Muscle of leg (tissue), 11 donors: ENCODE data around the gene RPGR. TPM values are rescaled to one million over a fixed set of nuclear protein-coding genes. Genes with fewer than 3 reads are reported as not detected.

Source experiments
- DNase-seq: peaks from one replicate; pipeline ENCODE4 v3.0.0; 2013
- H3K27ac ChIP-seq: one replicate; pipeline ENCODE4 v1.5.1; 2013; ENCODE audit warnings: mild to moderate bottlenecking, low read length, control low read depth
- H3K27me3 ChIP-seq: one replicate; pipeline ENCODE4 v1.6.1; 2013; ENCODE audit warnings: low read length; ENCODE audit not compliant: control insufficient read depth, insufficient read depth
- H3K36me3 ChIP-seq: one replicate; pipeline ENCODE4 v1.6.1; 2013; ENCODE audit warnings: low read length; ENCODE audit not compliant: control insufficient read depth, insufficient read depth
- H3K4me1 ChIP-seq: one replicate; pipeline ENCODE4 v1.6.1; 2013; ENCODE audit warnings: low read length; ENCODE audit not compliant: control insufficient read depth, insufficient read depth
- H3K4me3 ChIP-seq: one replicate; pipeline ENCODE4 v1.5.1; 2013; ENCODE audit warnings: low read length, control low read depth
- H3K9me3 ChIP-seq: replicated peaks from 2 replicates; pipeline ENCODE4 v1.6.1; 2013; ENCODE audit warnings: low read depth, low read length; ENCODE audit not compliant: control insufficient read depth
- WGBS: methylation state at CpG from one replicate; pipeline ENCODE4 v1.1.5; 2013; ENCODE audit warnings: missing lambda C conversion rate; ENCODE audit not compliant: insufficient coverage; 5-methylcytosine and 5-hydroxymethylcytosine counted together
- polyA plus RNA-seq, 8 donors: library from polyadenylated mRNA; unstranded; fragments of 120-200 nt; gene quantifications; one replicate each; pipeline versions ENCODE4 v1.2.1 to v1.2.3, GENCODE V29; 2013; ENCODE audit warnings: inconsistent platforms in 1 of 8, low replicate concordance in 1 of 8; ENCODE audit not compliant: insufficient read length in 8 of 8, insufficient read depth in 1 of 8
- total RNA-seq: library from RNA; stranded (reverse); fragments of 120-200 nt; gene quantifications from one replicate; pipeline ENCODE4 v1.2.4, GENCODE V29; 2013

RPGR gene
- total and polyA plus RNA-seq, 9 donors, result 4.2 to 8.9 (median 5.4) TPM

DNA sequence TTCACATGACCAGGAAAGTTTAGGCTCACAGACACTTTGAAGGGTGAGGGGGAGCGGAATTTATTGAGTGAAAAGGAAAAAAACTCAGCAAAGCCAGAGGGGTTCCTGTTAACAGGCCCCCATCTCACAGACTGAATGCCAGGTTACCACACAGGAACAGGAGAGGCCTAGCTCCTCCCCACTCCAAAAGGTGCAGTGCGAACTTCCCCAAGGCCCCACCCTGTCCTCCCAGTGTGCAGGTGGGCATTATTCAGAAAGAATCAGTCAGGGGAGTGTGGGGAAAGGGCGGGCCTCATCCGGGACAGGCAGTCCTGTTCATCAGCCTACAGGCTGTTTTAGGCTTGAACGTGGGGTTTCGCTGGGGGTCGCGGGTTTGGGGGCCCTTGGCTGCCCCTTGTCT is 29.1 kb upstream of the RPGR start:
- no peaks in the 10 kb centered on the region for H3K36me3 ChIP-seq
- no peaks in the 10 kb centered on the region for H3K4me1 ChIP-seq
- no peaks in the 10 kb centered on the region for H3K9me3 ChIP-seq
- no peak overlapping the region for H3K27ac ChIP-seq
- H3K27me3 ChIP-seq, result peaks cover 4% of the 10 kb centered on the region
- WGBS, result no CpG with 5 or more reads among the region's 8 CpGs
- no peak for DNase-seq
- H3K4me3 ChIP-seq, result no peak overlapping the region

DNA sequence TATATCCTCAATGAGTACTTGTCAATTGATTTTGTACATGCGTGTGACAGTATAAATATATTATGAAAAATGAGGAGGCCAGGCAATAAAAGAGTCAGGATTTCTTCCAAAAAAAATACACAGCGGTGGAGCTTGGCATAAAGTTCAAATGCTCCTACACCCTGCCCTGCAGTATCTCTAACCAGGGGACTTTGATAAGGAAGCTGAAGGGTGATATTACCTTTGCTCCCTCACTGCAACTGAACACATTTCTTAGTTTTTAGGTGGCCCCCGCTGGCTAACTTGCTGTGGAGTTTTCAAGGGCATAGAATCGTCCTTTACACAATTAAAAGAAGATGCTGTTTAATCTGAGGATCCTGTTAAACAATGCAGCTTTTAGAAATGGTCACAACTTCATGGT is 25.1 kb upstream of the RPGR start, which contains the start of gene OTC:
Gene OTC (plus strand): TSS at position 243 of the 400 bp plus-strand sequence. CDS start 93 bp downstream, at position 336.
- WGBS, result 41% methylated on average over 2 of the region's 4 CpGs
- H3K36me3 ChIP-seq, result no peaks in the 10 kb centered on the region
- no peaks in the 10 kb centered on the region for H3K9me3 ChIP-seq
- no peak within 1 kb of the TSS for H3K4me3 ChIP-seq
- no peaks in the 10 kb centered on the region for H3K4me1 ChIP-seq
- H3K27me3 ChIP-seq, result peaks cover 8% of the 10 kb centered on the region
- DNase-seq, result no peak
- H3K27ac ChIP-seq, result no peak within 1 kb of the TSS

DNA sequence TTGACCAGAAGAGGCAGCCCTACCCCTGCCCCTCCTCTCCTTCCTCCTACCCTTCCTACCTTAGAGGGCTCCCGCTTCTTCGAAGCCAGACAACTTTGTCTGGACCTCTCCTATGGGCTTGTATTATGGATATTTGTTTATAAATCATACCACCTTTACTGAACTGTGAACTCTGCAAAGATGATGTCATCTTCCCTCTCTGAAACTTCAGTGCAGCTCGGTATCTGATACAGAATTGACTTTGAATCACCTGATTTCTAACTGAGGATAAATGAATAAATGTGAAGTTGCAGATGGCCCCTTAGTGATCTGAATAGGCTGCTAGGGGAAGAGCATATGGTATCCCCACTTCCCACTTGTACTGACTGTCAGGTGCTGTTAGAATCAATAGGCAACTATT is 24.0 kb upstream of the RPGR start:
- H3K36me3 ChIP-seq, result no peaks in the 10 kb centered on the region
- peaks cover 5% of the 10 kb centered on the region for H3K27me3 ChIP-seq
- no peak for DNase-seq
- H3K4me3 ChIP-seq, result no peak overlapping the region
- H3K4me1 ChIP-seq, result no peaks in the 10 kb centered on the region
- H3K9me3 ChIP-seq, result no peaks in the 10 kb centered on the region
- H3K27ac ChIP-seq, result no peak overlapping the region
- WGBS, result no CpG with 5 or more reads among the region's 3 CpGs

DNA sequence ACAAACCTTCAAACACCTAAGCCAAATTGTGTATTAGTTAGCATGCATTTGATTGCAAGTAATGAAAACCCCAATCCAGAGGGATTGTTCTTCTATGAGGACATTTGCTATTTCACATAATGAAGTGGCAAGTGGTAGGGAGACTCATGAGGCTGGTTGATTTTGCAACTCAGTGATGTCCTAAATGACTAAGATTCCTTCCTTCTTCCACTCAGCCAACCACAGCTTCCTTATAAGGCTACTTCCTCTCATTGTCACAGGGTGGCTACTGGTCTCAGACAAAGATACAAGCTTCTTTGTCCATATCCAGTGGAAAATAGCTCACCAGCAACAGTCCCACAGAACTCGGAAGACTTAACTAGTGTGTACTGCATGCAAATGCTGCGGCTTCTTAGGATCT is 19.8 kb upstream of the RPGR start:
- Histone ChIP-seq H3K27me3 (peaks cover 7% of the 10 kb centered on the region), H3K36me3 (no peaks in the 10 kb centered on the region), H3K4me3 (no peak overlapping the region), H3K4me1 (no peaks in the 10 kb centered on the region), H3K27ac (no peak overlapping the region), H3K9me3 (no peaks in the 10 kb centered on the region)
- peak; percentile 61 for DNase-seq
- no CpG with 5 or more reads among the region's 2 CpGs for WGBS

DNA sequence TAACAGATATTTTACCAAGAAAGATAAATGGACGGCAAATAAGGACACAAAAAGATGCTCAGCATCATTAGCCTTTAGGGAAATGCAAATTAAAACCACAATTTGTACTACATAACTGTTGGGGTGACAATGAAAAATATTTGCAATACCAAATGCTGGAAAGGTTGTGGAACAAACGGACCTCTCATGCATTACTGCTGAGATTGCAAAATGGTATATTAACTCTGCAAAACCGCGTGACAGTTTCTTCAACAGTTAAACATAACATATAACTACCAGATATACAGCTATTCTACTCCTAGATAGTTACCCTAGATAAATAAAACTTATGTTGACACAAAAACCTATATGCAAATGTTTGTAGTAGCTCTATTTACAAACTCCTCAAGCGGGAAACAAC is 18.8 kb upstream of the RPGR start:
- peaks cover 7% of the 10 kb centered on the region for H3K27me3 ChIP-seq
- no peak overlapping the region for H3K27ac ChIP-seq
- no peaks in the 10 kb centered on the region for H3K36me3 ChIP-seq
- no CpG with 5 or more reads among the region's 5 CpGs for WGBS
- H3K4me3 ChIP-seq, result no peak overlapping the region
- no peaks in the 10 kb centered on the region for H3K9me3 ChIP-seq
- no peak for DNase-seq
- no peaks in the 10 kb centered on the region for H3K4me1 ChIP-seq

DNA sequence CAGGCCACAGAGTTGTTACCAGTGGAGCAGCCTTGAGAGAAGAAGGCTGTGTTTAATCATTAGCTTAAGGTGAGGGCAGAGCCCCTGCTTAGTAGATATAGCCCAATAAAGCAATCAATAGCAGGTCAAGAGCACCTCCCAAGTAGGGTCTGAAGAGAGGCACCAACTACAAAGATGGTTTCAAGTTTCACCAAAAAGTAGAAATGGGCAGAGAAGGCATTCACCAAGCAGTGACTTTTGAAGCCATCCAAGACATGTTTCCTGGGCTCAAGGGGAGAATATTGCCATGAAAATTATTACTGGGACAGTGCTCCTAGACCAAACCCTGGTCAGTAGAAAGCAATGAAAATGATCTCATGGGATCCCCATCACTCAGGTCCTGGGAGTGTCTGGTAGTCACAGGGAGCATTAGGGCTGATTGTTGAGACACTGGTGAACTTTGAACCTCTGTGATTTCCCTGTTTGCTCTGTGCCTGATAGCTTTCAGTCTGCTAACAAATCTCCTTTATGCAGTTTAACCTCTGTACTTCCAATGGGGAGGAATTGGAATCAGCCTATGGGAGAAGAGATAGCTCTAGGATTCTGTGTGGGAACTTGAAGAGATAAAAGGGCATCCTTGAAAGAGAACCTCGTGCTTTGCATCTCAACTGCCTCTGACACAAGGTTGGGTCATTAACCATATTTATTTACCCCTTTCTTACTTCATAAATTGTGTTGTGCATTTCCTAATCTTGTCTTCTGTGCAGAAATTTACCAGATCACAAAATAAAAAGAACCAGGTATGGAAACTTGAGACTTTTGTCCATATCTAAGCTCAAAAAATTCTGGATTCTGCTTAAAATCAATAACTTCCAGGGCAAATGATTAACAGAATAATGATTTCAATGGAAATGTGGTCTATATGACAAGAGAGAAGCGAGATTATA is 15.8 kb upstream of the RPGR start:
- peaks cover 7% of the 10 kb centered on the region for H3K27me3 ChIP-seq
- no CpG with 5 or more reads among the region's 2 CpGs for WGBS
- DNase-seq, result no peak

DNA sequence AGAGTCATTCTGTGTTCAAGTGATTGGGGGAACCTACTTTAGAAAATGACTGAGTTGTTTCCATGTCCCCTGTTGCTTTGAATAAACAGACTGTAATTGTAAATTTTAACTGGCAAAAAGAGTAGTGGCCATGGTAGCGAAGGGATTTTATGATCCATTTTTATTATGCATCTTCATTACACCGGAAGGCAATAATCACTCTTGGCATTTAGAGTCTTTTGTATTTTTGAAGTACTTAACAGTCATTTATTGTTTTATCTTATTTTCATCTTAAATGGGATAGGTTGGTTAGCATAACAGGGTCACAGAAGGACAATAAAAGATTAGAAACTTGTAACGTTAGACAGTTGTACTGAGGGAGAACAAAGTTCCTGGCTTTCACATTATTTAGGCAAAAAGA is 14.1 kb upstream of the RPGR start:
- Histone ChIP-seq H3K27me3 (peaks cover 7% of the 10 kb centered on the region), H3K9me3 (no peaks in the 10 kb centered on the region), H3K4me3 (no peak overlapping the region), H3K27ac (no peak overlapping the region), H3K4me1 (no peaks in the 10 kb centered on the region), H3K36me3 (no peaks in the 10 kb centered on the region)
- DNase-seq, result no peak
- no CpG with 5 or more reads among the region's 3 CpGs for WGBS

More for the DNA sequence above, 15.8 kb upstream of the RPGR start:
- Histone ChIP-seq H3K9me3 (no peaks in the 10 kb centered on the region), H3K36me3 (no peaks in the 10 kb centered on the region), H3K27ac (no peak overlapping the region), H3K4me3 (no peak overlapping the region), H3K4me1 (no peaks in the 10 kb centered on the region)

DNA sequence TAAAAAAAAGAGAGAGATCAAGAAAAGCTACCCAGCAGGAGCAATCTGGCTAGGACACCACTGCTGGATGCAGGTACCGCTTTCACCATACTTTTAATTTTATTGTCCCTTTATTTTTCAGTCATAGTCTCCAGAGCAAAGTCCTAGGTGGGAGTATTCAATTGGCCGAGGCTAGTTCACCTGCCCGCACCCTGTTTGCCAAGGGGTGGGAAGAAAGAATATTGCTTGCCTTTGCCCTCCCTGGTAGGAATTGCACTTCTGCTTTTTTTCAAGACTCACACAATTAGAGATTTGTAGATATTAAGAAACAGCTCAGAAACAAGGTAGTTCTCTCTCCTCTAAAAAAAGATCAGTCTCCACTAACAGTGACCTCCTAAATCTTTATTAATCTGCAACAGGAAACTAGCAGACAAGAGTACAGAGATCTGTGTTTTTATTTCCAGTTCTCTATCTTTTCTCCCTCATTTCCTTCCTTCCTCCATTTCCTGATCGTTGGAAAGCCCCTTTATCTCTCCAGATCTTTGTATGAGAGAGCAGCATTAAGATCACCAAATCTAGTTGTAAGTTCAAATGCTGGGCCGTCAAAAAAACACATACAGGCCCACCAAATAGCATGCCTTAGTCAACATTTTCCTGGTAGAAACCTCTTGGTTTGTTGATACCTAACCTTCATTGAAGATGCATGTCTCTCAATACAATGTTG is 9.4 kb upstream of the RPGR start:
- H3K9me3 ChIP-seq, result no peaks in the 10 kb centered on the region
- H3K27me3 ChIP-seq, result peaks cover 8% of the 10 kb centered on the region
- no peaks in the 10 kb centered on the region for H3K4me1 ChIP-seq
- no CpG with 5 or more reads among the region's 5 CpGs for WGBS
- no peak for DNase-seq
- no peaks in the 10 kb centered on the region for H3K36me3 ChIP-seq
- no peak overlapping the region for H3K27ac ChIP-seq
- H3K4me3 ChIP-seq, result no peak overlapping the region

DNA sequence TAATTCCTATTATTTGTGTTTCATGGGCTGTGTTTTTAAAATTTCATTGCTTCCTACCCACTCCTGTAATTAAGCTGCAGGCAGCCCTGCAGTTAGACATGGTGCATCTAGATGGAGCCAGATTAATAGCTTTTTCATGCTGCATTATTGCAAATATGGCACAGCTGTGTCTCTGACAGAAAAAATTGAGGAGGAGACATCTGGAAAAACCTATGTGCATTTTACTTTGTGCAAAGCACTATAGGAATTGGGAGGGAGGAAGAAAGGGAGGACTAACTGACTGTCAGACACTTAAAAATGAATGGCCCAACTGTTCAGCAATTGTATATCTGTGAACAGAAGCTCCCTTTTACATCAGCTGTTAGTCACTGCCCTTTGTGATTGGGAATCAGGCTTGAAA is 8.1 kb upstream of the RPGR start:
- H3K27me3 ChIP-seq, result peaks cover 9% of the 10 kb centered on the region
- H3K4me3 ChIP-seq, result no peak overlapping the region
- DNase-seq, result peak; percentile 43
- H3K9me3 ChIP-seq, result no peaks in the 10 kb centered on the region
- H3K27ac ChIP-seq, result no peak overlapping the region
- H3K36me3 ChIP-seq, result no peaks in the 10 kb centered on the region
- no peaks in the 10 kb centered on the region for H3K4me1 ChIP-seq

DNA sequence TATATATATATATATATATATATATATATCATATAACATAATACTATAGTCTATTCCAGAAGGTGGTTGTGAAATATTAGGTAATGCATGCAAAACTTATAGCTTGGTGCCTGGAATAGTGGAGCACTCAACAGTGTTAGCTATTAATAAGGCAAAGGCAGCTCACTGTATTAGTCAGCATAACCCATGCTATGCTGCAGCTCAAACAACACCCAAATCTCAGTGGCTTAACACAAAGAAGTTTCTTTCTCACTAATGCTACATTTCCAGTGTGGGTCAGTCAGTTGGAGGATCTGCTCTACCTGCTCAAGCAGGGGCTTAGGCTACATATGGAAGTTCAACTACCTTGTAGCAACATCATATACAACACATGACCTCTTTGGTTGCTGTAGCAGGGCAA is 5.2 kb upstream of the RPGR start:
- H3K4me1 ChIP-seq, result no peaks in the 10 kb centered on the region
- no peak overlapping the region for H3K4me3 ChIP-seq
- no peak for DNase-seq
- H3K9me3 ChIP-seq, result no peaks in the 10 kb centered on the region
- H3K27ac ChIP-seq, result no peak overlapping the region
- H3K36me3 ChIP-seq, result no peaks in the 10 kb centered on the region
- peaks cover 5% of the 10 kb centered on the region for H3K27me3 ChIP-seq
